DND-41 (cell line): ENCODE results near the gene HMOX1.

ENCODE experiments used
- EZH2 ChIP-seq: IDR thresholded peaks from 3 replicates; pipeline ENCODE4 v1.6.1; 2012; ENCODE audit warnings: borderline replicate concordance, low read depth, mild to moderate bottlenecking, moderate library complexity, low read length, inconsistent platforms; ENCODE audit not compliant: severe bottlenecking
- TF ChIP-seq, protein P1 (sequence below): IDR thresholded peaks from 2 replicates; pipeline ENCODE4 v1.5.1; 2012; ENCODE audit warnings: borderline replicate concordance, low read length, moderate library complexity, mild to moderate bottlenecking; ENCODE audit not compliant: poor library complexity, severe bottlenecking; ENCODE audit errors: extremely low read depth

DNA sequence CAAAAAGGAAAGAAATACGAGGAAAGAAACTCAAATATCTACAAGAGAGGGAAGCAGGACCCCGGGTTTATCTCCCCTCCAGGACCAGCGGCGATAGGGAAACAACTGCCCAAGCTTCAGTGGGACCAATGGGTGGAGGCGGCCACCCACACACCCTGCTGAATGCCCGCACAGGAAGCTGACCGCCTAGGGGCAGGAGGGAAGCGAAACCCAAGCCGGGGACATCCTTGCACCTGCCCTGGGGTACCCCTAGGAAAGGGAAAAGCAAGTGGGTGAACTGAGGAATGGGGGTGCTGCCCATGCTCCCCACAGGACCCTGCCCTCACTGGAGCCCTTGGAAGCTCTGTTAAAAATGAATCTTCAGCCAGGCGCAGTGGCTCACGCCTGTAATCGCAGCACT is 27.6 kb upstream of the HMOX1 start:
- TF ChIP-seq, protein P1, sequence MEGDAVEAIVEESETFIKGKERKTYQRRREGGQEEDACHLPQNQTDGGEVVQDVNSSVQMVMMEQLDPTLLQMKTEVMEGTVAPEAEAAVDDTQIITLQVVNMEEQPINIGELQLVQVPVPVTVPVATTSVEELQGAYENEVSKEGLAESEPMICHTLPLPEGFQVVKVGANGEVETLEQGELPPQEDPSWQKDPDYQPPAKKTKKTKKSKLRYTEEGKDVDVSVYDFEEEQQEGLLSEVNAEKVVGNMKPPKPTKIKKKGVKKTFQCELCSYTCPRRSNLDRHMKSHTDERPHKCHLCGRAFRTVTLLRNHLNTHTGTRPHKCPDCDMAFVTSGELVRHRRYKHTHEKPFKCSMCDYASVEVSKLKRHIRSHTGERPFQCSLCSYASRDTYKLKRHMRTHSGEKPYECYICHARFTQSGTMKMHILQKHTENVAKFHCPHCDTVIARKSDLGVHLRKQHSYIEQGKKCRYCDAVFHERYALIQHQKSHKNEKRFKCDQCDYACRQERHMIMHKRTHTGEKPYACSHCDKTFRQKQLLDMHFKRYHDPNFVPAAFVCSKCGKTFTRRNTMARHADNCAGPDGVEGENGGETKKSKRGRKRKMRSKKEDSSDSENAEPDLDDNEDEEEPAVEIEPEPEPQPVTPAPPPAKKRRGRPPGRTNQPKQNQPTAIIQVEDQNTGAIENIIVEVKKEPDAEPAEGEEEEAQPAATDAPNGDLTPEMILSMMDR: no peak
- TF ChIP-seq EZH2: no peak
